Fibroblast of skin of abdomen (primary cell): ENCODE results near the gene CNR2.
"Not testable (repeated sequence)": the region's sequence is repeated elsewhere in the genome, so short reads cannot be mapped to it uniquely, and the experiment has no call there.

Experiments
- DNase-seq: peaks from one replicate; pipeline ENCODE4 v3.0.0-alpha.2; 2013

The CNR2 gene

DNA sequence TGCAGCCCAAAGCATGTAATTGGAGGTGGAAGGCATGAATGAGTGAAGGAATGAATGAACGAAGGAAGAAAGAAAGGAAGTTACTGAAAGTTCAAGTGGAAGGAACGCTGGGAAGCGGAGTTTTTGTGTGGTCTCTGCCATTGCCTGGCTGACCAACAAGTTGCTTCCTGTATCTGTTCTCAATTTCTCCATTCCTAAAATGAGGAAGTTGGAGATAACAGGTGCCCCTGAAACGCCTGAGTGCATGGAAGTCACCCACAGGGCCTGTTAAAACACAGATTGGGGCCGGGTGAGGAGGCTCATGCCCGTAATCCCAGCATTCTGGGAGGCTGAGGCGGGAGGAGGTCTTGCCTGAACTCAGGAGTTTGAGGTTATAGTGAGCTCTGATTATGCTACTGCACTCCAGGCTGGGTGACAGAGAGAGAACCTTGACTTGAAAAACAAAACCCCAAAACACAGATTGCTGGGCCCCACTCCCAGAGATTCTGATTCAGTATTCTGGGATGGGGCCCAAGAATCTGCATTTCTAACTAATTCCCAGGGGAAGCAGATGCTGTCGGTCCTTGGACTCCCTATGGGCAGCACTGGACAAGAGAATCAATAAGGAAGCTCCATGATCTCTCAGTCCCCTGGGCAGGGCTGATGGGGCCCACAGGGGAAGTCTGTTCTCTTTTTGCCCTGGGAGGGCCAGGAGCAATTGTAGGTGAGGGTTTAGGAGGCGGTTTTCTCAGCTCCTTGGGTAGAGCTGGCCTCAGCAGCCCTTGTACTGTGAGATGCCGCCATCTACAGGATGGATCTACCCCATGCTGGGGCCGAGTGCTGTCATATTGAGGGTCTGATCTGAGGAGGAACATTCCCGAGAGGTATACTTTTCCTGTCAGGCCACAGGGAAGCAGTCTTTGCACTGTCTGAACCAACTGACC lies 3.3 kb upstream of the CNR2 start:
- peak; percentile 62 for DNase-seq

DNA sequence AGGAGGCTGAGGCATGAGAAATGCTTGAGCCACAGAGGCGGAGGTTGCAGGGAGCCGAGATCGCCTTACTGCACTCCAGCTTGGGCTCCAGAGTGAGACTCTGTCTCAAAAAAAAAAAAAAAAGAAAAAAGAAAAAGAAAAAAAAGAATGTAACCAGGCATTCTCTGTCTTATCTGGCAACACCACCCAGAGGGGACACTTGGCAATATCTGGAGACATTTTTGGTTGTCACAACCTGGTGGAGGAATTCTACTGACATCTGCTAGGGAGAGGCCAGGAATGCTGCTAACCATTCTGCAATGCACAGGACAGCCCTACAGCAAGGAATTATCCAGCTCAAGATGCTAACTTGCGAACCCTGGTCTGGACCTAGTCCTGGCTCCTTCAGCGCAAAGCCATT lies 2.3 kb upstream of the CNR2 start:
- DNase-seq, result no peak

DNA sequence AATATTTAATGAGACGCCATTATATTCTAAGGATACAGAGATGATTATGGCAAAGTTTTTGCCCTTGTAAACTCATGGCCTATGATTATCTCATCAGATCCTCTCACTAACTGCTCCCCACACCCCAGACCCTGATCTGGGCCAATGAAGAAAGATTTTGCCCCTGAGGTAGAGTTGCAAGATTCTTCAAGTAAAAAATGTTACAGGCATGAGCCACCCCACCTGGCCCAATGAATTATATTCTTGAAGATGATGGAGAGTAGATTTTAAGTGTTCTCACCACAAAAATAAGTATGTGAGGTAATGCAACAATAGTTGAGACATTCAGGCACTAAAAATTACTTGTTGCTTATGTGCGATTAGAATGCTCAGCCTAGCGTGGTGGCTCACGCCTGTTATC lies 1.8 kb upstream of the CNR2 start:
- no peak for DNase-seq

DNA sequence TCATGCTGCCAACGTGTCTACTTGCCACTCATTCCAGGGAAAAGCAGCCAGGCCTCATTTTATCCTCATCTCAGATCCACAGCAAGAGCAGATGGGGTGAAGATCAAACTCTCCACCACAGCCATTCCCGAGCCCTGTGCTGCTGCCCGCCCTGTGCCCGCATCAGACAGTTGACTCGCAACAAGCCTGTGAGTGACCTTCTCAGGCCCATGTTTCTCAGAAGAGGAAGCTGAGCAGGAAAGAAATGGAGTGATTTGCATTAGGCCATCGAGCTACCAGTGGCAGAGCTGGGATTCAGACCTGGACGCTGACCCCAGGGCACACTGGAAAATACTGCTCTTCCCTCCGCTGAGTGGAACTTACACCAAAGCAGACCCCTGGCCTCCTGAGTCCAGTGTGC lies 1.2 kb downstream of the CNR2 start:
- no peak for DNase-seq

DNA sequence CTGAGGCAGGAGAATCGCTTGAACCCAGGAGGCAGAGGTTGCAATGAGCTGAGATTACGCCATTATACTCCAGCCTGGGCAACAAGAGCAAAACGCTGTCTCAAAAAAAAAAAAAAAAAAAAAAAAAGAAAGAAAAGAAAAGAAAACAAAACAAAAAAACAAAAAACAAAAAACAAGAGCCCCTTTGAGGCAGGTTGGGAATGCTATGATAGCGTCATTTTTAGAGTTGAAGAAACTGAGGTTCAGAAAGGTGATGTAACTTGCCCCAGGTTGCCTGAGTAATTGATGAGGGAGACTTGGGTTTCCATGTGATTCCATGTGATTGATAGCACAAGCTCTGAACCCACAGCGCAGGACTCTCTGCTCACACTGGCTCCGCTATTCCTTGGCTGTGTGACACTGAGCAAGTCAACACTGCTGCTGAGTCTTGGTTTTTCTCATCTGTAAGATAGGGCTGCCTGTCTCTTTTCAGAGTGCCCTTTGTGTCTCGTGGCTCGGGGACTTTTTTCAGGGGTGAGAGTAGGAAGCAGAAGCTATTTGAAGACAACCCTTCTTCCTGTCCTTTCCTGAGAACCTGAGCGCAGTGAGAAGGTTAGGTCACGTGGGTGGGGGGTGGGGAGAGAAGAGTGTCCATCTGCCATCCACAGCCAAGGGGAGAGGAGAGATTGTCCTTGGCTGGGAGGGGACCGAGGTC lies 2.5 kb downstream of the CNR2 start:
- DNase-seq, result no peak

DNA sequence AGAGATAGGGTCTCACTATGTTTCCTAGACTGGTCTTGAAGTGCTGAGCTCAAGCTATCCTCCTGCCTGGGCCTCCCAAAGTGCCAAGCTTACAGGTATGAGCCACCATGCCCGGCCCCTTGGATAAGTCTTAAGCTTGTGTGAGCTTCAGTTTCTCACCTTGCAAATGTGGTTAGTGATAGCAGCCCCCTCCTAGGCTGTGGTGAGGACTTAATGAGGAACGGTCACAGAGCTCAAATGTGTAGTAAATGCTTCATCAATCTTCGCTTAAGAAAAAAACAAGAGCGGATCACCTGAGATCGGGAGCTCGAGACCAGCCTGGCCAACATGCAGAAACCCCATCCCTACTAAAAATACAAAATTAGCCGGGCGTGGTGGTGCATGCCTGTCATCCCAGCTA lies 3.0 kb downstream of the CNR2 start:
- no peak for DNase-seq

DNA sequence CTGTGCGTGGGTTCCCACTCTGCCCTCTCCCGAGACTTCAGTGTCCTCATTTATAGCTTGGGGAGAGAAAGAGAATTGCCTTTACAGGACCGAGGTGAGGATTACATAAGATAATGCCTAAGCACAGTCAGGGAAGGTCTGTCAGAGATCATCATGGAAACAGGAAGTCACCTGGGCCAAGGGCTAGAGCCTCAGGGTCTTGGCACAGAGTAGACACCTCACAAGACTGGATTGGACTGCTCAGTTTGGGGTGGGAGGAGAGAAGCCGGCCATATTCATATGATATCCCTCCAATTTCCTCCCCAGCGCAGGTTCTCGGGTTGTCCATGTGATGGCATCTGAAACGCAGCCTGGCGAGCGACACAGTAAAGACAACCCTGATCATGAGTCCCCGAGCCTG lies 3.8 kb downstream of the CNR2 start:
- no peak for DNase-seq

DNA sequence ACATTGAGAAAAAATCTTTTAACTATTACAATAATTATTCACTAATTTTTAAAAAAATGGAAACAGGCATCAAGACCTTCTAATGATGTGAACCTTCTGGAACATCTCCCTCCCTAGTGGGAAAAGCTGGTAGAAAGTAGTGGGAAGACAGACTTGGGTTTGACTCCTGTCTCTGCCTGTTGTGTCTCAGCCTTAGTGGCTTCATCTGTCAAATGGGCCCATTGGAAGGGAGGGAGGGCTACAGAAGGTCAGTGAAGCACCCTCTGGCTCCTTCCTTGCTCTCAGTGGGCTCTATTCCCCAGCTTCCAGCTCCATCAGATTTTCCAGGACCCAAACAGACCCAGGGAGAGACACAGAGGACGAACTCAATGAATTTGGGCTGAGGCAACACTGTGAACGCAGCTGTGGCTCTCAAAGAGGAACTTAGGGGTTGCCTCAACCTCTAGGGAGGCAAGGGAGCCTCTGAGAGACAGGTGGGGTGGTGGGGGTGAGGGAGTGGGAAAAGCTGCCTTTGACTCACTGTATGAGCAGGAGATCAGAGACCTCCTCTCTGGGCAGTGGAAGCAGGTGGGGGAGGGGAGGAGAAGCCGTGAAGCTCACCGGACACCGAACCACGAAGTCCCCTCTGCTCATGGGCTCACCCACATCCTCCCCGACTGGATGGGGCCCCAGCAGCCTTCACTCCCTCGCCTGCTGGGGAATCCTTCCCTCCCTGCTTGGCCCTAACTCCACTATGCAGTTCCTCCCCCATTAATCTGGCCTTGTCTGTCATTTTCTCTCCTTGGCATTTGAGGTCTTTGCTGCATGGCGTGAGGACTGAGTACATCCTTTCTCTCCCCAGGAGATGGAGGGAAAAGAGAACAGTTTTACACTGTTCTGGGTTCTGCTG lies 4.5 kb downstream of the CNR2 start:
- DNase-seq, result no peak

DNA sequence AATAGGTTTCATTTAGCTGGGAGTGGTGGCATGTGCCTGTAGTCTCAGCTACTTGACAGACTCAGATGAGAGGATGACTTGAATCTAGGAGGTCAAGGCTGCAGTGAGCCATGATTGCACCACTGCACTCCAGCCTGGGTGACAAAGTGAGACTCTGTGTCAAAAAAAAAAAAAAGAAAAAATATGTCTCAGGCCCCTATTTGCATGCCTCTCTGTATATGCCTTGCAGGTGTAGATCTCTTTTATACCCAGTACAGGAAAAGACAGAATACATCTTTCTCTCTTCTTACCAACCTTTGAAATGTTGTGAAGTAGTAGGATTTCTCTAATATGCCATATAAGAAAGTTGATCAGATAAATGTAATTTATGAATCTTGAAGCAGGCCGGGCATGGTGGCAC lies 6.4 kb downstream of the CNR2 start:
- no peak for DNase-seq

DNA sequence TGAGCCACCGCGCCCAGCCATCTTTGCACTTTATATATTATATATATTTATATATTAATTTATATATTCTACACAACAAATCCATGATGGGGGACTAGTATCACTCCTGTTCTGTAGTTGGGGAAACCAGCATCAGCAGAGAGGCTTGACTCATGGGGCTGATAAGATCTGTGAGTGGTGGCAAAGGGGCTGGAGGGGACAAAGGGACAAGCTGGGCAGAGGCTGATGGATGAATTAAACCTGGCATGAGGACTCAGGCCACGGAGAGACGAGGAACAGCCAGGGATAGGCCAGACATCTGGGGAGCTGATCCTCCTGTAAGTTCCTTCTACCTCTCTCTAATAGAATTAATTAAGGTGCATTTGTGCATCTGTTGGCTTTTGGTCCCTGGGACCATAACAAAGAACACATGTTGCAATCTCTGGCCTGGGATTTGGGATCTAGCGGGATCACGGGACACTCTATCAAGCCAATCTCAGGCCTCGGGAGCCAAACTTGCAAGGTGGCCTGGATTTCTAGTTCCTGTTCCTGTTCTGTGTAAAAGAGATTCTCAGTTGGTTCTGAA lies 7.6 kb downstream of the CNR2 start:
- no peak for DNase-seq

DNA sequence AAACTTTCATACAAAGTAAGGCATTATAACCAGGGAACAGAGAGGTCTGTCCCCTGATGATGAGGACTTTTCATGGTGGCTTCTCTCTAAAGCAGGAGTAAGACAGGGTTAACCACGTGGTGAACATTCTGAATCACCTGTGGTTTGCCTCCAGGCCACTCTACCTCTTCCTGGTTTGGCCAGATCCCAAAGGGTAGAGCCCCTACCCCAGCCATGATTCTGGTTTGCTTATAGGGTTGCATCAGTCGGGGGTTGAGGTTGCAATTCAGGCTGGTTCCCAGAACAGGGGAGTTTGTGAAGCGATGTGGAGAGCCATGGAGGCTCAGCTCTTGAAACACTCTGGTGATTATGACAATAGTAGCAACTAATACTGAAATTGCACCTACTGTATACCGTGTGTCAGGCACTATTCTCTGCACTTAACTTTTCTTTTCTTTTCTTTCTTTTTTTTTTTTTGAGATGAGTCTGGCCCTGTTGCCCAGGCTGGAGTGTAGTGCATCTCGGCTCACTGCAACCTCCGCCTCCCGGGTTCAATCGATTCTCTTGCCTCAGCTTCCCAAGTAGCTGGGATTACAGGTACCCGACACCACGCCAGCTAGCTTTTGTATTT lies 8.3 kb downstream of the CNR2 start:
- no peak for DNase-seq

DNA sequence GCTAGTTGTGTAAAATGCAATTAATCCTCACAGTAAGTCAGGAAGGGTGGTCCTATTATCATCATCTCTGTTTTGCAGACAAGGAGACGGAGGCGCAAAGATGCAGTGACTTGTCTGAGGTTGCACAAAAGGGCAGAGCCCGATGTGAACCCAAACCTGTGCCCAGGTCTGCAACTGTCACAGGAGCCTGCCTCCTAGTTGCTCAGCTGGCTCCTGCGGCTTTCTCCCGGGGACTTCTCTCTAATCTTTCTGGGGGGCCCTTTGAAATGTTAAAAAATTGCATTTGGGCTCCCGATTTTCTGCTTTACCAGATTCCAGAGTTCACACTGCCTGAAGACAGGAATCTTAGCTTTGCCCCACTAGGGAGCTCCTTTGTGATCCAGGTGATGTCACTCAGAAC lies 9.4 kb downstream of the CNR2 start:
- no peak for DNase-seq

DNA sequence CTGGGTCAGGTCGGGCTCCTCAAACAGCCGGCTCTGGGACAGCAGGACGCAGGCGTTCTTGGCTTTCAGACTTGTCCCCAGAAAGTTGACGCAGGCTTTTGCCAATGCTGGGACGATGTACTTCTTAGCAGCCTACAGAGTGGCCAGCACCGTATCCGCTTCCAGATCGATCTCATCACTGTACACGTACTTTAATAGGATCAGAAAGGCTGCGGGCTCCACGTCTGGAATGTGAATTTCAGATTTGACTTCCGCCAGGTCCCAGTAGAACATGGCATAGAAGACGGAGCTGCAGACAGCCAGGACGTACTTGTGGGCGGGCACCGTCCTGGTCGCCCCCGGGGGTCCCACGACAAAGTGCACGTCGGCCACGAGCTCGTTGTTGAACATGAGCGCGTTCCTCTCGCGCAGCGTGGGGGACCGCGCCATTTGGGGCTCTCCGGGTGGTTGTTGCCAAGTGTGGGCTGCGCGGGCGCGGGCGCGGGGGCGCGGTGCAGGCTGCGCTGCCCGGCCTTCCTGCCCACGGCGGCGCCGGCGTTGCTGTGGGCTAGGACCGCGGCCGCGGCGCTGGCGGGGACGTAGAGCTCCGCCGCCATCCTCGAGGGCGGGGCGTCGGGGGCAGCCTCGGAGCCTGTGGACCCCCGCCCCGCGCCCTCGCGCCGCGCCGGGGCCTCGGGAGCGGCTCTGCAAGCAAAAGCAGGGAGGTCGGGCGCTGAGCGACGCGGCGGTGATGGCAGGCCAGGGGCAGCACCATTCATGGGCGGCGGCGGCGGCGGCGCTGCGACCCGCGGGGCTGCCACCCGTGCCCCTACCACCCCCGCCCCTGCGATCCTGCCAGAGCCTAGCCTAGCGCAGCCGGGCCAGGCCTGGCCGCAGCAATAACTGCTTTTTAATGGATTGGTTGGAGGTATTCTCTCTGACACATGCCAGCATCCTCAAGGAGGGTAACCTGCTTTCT lies 10.6 kb downstream of the CNR2 start:
- no peak for DNase-seq

DNA sequence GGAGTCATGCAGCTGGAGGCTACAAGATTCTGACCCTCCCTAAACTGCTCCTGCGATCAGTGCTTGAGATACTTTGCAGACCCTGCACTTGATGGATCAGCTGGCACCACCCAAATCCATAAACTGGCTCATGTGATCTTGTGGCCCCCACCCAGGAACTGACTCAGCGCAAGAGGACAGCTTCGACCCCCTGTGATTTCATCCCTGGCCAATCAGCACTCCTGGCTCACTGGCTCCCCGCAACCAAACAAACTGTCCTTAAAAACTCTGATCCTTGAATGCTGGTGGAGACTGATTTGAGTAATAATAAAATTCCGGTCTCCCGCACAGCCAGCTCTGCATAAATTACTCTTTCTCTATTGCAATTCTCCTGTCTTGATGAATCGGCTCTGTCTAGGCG lies 13.1 kb downstream of the CNR2 start:
- not testable (repeated sequence) for DNase-seq

DNA sequence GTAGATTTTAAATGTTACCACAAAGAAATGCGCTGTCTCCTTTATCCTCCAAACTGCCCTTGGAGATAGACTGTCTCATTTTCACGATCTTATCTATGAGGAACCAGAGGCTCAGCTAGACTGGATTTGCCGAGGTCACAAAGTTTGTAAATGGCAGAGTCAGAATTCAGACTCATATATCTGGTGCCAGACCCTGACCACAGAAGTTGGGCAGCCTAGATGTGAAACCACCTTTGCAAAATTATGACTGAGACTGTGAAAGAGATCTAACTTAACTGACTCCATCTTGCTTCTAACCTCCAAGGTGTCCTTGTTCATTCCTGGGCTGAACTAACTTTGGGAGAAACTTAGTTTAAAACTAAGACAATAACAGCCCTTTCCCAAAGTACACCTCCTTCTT lies 14.1 kb downstream of the CNR2 start:
- no peak for DNase-seq

DNA sequence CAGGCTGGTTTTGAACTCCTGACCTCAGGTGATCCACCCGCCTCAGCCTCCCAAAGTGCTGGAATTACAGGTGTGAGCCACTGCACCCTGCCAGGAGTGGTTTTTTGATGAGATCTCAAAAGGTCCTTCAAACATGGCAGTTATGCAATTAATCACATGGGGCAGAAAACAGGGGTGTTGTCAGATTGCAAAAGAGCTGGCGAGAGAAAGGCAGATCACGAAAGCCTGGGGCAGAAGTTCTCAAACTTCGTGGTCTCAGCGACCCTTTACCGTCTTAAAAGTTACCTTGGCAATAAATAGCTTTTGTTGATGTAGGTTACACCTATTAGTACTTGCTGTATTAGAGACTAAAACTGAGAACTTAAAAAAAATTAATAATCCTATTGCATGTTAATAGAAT lies 16.1 kb downstream of the CNR2 start:
- no peak for DNase-seq

DNA sequence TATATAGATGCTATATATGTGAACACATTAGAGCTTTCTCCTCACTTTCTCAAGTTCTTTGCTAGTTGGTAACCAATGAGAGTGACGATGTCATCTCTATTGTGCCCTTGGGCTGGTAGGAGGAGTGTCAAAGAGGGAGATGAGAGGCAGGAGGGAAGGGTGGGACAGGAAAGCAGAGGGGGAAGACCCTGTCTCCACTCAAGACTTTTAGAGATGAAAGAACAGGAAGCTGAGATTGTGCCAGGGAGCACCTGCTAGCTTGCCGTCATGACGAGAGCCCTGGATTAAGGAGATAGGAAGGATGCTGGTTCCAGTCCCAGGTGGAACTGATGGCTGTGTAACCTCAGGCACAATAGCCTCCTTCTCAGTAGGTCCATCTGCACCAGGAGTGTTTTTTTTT lies 16.7 kb downstream of the CNR2 start:
- no peak for DNase-seq

DNA sequence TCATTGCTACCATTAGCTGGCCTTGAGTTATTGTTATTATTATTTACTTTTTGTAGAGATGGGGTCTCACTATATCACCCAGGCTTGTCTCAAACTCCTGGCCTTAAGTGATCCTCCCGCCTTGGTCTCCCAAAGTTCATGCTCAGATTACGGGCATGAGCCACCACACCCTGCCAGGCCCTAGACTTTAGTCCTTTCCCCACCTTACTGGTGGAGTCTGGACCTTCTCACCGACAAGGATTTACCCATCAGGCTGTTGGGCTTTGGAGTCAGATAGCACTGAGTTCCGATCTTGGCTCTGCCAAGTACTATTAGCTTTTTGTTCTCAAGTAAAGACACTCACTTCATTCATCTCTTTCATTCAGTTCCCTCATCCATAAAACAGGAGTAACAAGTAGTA lies 17.2 kb downstream of the CNR2 start:
- no peak for DNase-seq

DNA sequence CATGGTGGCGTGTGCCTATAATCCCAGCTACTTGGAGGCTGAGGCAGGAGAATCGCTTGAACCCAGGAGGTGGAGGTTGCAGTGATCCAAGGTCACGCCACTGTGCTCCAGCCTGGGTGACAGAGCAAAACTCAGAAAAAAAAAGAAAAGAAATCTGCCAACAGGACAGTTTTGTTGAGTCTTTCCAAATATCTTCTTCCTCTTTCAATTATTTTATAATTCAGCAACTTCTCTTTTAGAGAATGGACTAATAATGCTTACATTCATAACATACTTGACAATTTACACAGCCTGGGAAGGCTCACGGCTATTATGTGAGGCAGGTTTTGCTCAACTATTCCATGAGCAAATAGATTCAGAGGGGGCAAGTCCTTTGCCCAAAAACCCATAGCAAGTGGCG lies 18.1 kb downstream of the CNR2 start:
- DNase-seq, result no peak

DNA sequence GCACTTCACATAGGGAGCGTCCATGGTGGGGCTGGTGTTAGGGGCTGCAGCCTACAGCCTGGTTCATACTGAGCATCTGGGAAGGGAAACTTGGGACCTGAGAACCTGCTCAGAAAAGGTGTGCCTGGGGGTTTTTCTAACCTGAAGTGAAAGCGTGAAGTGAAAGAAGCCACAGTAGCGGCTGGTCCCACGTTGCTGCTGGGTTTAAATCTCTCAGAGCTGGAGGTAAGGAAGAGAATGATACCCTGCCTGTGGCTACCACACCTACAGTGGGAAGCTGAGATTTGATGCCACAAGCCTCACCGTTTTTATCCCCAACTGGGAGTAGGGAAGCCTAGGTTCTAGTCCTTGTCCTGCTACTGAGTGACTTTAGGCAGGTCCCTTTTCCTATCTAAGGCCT lies 24.1 kb downstream of the CNR2 start:
- DNase-seq, result no peak

DNA sequence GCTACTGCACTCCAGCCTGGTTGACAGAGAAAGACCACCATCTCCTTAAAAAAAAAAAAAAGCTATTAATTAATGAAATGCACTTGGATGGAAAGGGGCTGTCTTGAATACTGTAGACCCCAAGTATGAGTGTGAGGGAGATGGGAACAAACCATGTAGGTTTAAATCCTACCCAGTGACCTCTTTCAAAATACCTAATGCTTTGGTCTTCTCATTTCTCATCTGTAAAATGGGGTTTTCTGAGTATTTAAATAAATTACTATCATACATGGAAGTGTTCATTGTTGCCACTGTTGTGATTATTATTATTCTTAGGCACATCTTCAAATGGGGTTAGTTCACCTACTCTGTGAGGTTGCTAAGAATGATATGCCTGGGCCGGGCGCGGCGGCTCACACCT lies 27.9 kb downstream of the CNR2 start:
- no peak for DNase-seq
